ENCODE measurements around the gene CYTIP.

DNA sequence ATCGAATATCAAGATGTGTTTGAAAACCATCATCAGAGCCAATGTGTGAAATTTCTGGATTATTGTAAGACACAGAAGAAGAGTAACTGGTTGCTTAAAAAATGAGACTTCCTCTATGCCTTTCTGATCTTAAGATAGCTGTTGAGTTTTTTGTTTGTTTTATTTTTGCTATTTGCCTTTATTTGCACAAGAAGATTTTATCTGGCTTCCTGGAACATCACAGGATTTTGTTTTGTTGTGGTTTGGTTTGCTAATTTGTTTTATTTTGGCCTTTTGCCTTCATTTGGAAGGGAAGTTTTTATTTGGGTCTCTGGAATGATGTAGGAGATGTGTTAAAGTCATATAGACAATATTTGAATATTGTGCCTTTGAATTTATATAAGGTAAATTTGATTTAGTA, 3.9 kb upstream of the CYTIP start:
- TF ChIP-seq, protein P1, sequence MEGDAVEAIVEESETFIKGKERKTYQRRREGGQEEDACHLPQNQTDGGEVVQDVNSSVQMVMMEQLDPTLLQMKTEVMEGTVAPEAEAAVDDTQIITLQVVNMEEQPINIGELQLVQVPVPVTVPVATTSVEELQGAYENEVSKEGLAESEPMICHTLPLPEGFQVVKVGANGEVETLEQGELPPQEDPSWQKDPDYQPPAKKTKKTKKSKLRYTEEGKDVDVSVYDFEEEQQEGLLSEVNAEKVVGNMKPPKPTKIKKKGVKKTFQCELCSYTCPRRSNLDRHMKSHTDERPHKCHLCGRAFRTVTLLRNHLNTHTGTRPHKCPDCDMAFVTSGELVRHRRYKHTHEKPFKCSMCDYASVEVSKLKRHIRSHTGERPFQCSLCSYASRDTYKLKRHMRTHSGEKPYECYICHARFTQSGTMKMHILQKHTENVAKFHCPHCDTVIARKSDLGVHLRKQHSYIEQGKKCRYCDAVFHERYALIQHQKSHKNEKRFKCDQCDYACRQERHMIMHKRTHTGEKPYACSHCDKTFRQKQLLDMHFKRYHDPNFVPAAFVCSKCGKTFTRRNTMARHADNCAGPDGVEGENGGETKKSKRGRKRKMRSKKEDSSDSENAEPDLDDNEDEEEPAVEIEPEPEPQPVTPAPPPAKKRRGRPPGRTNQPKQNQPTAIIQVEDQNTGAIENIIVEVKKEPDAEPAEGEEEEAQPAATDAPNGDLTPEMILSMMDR (IDR thresholded peaks at IDR 0.05) = no peak
- TF ChIP-seq POLR2AphosphoS5 (IDR thresholded peaks at IDR 0.05) = no peak
